Muscle of leg (tissue), 11 donors: Measurements from ENCODE around the gene TOMM6. TPM values are rescaled to one million over a fixed set of nuclear protein-coding genes. Genes with fewer than 3 reads are reported as not detected.
"Not testable (repeated sequence)": the region's sequence is repeated elsewhere in the genome, so short reads cannot be mapped to it uniquely, and the experiment has no call there.

Source experiments
- DNase-seq: peaks from one replicate; pipeline ENCODE4 v3.0.0; 2013
- H3K27ac ChIP-seq: one replicate; pipeline ENCODE4 v1.5.1; 2013; ENCODE audit warnings: mild to moderate bottlenecking, low read length, control low read depth
- H3K27me3 ChIP-seq: one replicate; pipeline ENCODE4 v1.6.1; 2013; ENCODE audit warnings: low read length; ENCODE audit not compliant: control insufficient read depth, insufficient read depth
- H3K36me3 ChIP-seq: one replicate; pipeline ENCODE4 v1.6.1; 2013; ENCODE audit warnings: low read length; ENCODE audit not compliant: control insufficient read depth, insufficient read depth
- H3K4me1 ChIP-seq: one replicate; pipeline ENCODE4 v1.6.1; 2013; ENCODE audit warnings: low read length; ENCODE audit not compliant: control insufficient read depth, insufficient read depth
- H3K4me3 ChIP-seq: one replicate; pipeline ENCODE4 v1.5.1; 2013; ENCODE audit warnings: low read length, control low read depth
- H3K9me3 ChIP-seq: replicated peaks from 2 replicates; pipeline ENCODE4 v1.6.1; 2013; ENCODE audit warnings: low read depth, low read length; ENCODE audit not compliant: control insufficient read depth
- WGBS: methylation state at CpG from one replicate; pipeline ENCODE4 v1.1.5; 2013; ENCODE audit warnings: missing lambda C conversion rate; ENCODE audit not compliant: insufficient coverage; 5-methylcytosine and 5-hydroxymethylcytosine counted together
- polyA plus RNA-seq, 8 donors: library from polyadenylated mRNA; unstranded; fragments of 120-200 nt; gene quantifications; one replicate each; pipeline versions ENCODE4 v1.2.1 to v1.2.3, GENCODE V29; 2013; ENCODE audit warnings: inconsistent platforms in 1 of 8, low replicate concordance in 1 of 8; ENCODE audit not compliant: insufficient read length in 8 of 8, insufficient read depth in 1 of 8
- total RNA-seq: library from RNA; stranded (reverse); fragments of 120-200 nt; gene quantifications from one replicate; pipeline ENCODE4 v1.2.4, GENCODE V29; 2013

TOMM6 gene
- total and polyA plus RNA-seq, 9 donors = 134 to 178 (median 169) TPM

DNA sequence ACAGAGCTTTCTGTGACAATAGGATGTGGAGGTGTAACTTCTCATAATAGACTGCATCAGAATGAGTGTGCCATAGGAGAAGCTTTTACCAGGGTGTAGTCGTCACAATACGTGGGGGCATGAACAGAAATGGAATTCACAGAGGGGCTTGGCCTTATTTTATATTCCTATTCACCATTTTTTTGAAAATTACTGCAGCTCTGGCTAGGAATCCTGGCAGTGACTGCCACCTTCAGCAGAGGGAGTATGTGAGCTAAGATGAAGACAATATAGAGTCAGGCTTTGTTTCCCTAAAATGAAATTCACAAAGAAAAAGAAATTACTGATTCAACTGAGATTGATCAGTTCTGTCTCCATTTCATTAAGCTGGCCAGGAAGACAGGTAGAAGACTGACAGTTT, 13.9 kb downstream of the TOMM6 start:
- DNase-seq = peak; percentile 10
- no CpG with 5 or more reads among the region's 2 CpGs for WGBS
- peaks cover 16% of the 10 kb centered on the region for H3K36me3 ChIP-seq
- no peaks in the 10 kb centered on the region for H3K4me1 ChIP-seq
- no peaks in the 10 kb centered on the region for H3K9me3 ChIP-seq
- no peak overlapping the region for H3K4me3 ChIP-seq
- no peak overlapping the region for H3K27ac ChIP-seq
- H3K27me3 ChIP-seq = no peaks in the 10 kb centered on the region

DNA sequence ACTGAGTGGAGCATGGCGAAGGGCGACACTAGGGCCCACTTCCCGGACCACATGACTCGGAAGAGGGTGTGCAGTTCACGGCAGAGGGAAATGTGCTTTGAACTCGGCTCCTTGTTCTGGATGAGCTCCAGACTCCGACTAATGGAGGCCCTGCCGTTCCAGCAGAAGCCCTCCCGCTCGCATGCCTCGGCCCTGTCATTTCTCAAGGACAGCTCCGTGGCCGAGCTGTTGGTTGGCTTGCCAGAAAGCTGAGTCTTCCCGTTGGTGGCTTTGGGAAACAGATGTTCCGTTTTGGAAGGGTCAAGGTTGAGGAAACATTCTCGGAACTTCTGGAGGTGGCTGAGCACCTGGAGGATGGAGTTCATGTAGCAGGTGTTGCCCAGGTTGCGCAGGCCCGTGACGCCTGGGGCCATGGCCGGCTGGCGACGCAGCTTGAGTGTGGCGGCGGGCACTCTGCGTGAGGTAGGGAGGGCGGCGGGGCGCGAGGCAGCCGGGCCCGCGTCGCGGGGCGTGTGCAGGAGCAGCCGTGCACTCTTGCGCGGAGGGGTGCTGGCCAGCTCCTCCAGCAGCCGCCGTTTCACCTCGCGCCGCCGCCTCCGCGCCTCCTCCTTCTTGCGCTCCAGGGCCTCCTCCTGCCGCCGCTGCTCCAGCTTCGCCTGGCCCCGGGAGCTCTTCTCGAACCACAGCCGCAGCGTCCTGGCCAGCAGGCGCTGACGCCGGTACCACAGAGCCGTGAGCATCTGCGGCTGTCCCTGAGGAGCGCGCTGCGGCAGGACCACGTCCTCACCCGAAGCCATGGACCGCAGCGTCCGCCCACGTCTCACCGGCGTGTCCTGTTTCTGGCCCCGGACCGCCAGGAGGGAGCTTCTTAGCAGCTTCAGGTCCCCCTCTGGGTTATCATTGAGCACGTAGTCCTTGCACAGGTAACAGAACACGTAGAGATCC, 18.6 kb downstream of the TOMM6 start:
- DNase-seq = no peak
- Histone ChIP-seq H3K4me1 (no peaks in the 10 kb centered on the region), H3K4me3 (no peak overlapping the region), H3K36me3 (peaks cover 8% of the 10 kb centered on the region), H3K27ac (no peak overlapping the region), H3K9me3 (no peaks in the 10 kb centered on the region), H3K27me3 (no peaks in the 10 kb centered on the region)
- WGBS = 93% methylated on average over 74 of the region's 74 CpGs

GRCh38 chr6:41811095-41811494, 23.6 kb downstream of the TOMM6 start:
- 91% methylated on average over 1 of the region's 3 CpGs for WGBS
- Histone ChIP-seq H3K4me3 (no peak overlapping the region), H3K9me3 (no peaks in the 10 kb centered on the region), H3K27me3 (no peaks in the 10 kb centered on the region), H3K4me1 (no peaks in the 10 kb centered on the region), H3K27ac (no peak overlapping the region), H3K36me3 (peaks cover 2% of the 10 kb centered on the region)
- no peak for DNase-seq

DNA sequence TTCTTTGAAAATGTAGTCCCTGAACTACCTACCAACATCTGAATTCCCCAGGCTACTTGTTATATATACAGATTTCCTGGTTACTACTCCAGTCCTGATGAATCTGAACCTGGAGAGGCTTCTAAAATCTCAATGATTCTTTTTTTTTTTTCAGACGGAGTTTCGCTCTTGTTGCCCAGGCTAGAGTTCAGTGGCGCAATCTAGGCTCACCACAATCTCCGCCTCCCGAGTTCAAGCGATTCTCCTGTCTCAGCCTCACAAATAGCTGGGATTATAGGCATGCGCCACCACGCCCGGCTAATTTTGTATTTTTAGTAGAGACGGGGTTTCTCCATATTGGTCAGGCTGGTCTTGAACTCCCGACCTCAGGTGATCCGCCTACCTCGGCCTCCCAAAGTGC, 24.5 kb downstream of the TOMM6 start:
- H3K4me1 ChIP-seq, H3K4me3 ChIP-seq, H3K36me3 ChIP-seq, H3K27ac ChIP-seq, H3K27me3 ChIP-seq, DNase-seq, H3K9me3 ChIP-seq: not testable (repeated sequence)
- 95% methylated on average over 10 of the region's 13 CpGs for WGBS

DNA sequence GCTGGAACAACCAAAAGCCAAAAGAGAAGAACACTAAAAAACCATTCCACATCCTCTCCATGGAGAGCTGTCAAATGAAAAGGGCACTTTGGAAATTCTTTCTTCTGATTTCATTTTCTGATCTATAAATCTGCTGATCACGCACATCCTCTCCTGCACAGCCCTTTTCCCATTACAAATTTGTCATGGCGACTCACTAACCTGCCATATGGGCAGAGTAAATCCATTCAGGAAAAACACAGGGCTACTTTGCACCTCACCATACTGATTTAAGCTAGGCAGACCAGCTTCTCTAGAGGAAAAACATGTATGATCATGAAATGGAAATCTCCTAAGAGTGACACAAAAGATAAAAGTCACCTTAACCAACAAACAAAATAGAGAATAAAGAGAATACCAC, 26.0 kb downstream of the TOMM6 start:
- WGBS = no CpG with 5 or more reads among the region's 2 CpGs
- H3K4me3 ChIP-seq = no peak overlapping the region
- H3K27me3 ChIP-seq = no peaks in the 10 kb centered on the region
- no peaks in the 10 kb centered on the region for H3K4me1 ChIP-seq
- no peaks in the 10 kb centered on the region for H3K9me3 ChIP-seq
- no peak for DNase-seq
- no peaks in the 10 kb centered on the region for H3K36me3 ChIP-seq
- H3K27ac ChIP-seq = no peak overlapping the region

GRCh38 chr6:41813956-41814355, 26.5 kb downstream of the TOMM6 start:
- no peaks in the 10 kb centered on the region for H3K9me3 ChIP-seq
- no peak for DNase-seq
- H3K36me3 ChIP-seq = no peaks in the 10 kb centered on the region
- no peaks in the 10 kb centered on the region for H3K27me3 ChIP-seq
- H3K27ac ChIP-seq = no peak overlapping the region
- H3K4me3 ChIP-seq = no peak overlapping the region
- no CpG with 5 or more reads among the region's 2 CpGs for WGBS
- no peaks in the 10 kb centered on the region for H3K4me1 ChIP-seq

DNA sequence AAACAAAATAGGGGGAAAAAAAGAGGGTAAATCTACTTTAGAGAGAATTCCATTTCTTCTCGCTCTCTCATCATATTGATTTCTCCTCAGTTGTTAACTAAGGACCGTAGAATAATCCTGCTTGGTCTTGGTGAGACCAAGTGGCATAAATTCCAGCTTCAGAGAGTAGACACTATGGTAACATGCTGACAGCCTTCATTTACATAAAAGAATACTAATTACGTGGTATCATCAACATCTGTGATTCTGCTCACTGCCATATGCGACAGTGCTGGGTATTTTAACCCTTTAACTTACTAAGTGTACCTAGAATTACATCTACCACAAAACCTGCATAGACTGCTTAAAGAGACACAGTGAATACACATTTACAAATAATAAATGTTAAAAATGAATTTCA, 27.1 kb downstream of the TOMM6 start:
- DNase-seq = no peak
- Histone ChIP-seq H3K36me3 (no peaks in the 10 kb centered on the region), H3K27me3 (no peaks in the 10 kb centered on the region), H3K4me3 (no peak overlapping the region), H3K27ac (no peak overlapping the region), H3K9me3 (no peaks in the 10 kb centered on the region), H3K4me1 (no peaks in the 10 kb centered on the region)
- WGBS = 50% methylated on average over 1 of the region's 4 CpGs

GRCh38 chr6:41815587-41815986, 28.1 kb downstream of the TOMM6 start:
- no peaks in the 10 kb centered on the region for H3K36me3 ChIP-seq
- no peaks in the 10 kb centered on the region for H3K4me1 ChIP-seq
- H3K27ac ChIP-seq = no peak overlapping the region
- WGBS = 100% methylated on average over 1 of the region's 1 CpG
- no peaks in the 10 kb centered on the region for H3K27me3 ChIP-seq
- no peak overlapping the region for H3K4me3 ChIP-seq
- no peaks in the 10 kb centered on the region for H3K9me3 ChIP-seq
- DNase-seq = no peak

GRCh38 chr6:41818271-41819054, 31.0 kb downstream of the TOMM6 start:
- DNase-seq = no peak
- no peaks in the 10 kb centered on the region for H3K4me1 ChIP-seq
- H3K27ac ChIP-seq = no peak overlapping the region
- no peaks in the 10 kb centered on the region for H3K9me3 ChIP-seq
- no peaks in the 10 kb centered on the region for H3K36me3 ChIP-seq
- 86% methylated on average over 1 of the region's 4 CpGs for WGBS
- no peak overlapping the region for H3K4me3 ChIP-seq
- H3K27me3 ChIP-seq = no peaks in the 10 kb centered on the region

DNA sequence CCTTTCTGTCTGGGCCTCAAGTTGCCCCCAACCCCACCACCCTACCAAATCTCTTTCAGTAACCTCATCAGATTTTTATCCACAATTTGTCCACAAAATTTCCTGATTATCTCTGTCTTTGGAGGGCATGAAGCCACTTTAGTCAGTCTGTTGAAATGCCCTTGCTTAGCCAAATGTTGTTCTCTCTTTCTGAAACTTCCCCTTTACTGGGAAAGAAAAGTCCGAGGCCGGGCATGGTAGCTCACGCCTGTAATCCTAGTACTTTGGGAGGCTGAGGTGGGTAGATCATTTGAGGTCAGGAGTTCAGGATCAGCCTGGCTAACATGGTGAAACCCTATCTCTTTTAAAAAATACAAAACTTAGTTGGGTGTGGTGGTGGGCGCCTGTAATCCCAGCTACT, 33.8 kb downstream of the TOMM6 start:
- no CpG with 5 or more reads among the region's 4 CpGs for WGBS
- Histone ChIP-seq H3K4me1 (no peaks in the 10 kb centered on the region), H3K9me3 (no peaks in the 10 kb centered on the region), H3K27me3 (no peaks in the 10 kb centered on the region), H3K4me3 (no peak overlapping the region), H3K27ac (no peak overlapping the region), H3K36me3 (no peaks in the 10 kb centered on the region)
- no peak for DNase-seq
